ENCODE measurements around the gene FGF14.
"Not testable (repeated sequence)": the region's sequence is repeated elsewhere in the genome, so short reads cannot be mapped to it uniquely, and the experiment has no call there.

The FGF14 gene

GRCh38 chr13:102100234-102100633 is 301.6 kb downstream of the FGF14 start:
- no peak overlapping the region for H3K27ac ChIP-seq
- TF ChIP-seq CTCF (conservative IDR thresholded peaks at IDR 0.05) (no peak), ZFX (IDR thresholded peaks at IDR 0.05) (no peak)

GRCh38 chr13:102097708-102098107 is 304.1 kb downstream of the FGF14 start:
- TF ChIP-seq ZFX (IDR thresholded peaks at IDR 0.05): no peak
- no peak overlapping the region for H3K27ac ChIP-seq

GRCh38 chr13:102093288-102093687 is 308.6 kb downstream of the FGF14 start:
- not testable (repeated sequence) for H3K27ac ChIP-seq

GRCh38 chr13:102091231-102091630 is 310.6 kb downstream of the FGF14 start:
- no peak for TF ChIP-seq ZFX (IDR thresholded peaks at IDR 0.05)
- TF ChIP-seq CTCF (conservative IDR thresholded peaks at IDR 0.05): peak; percentile 15; the same call in 1 of the 2 replicates
- H3K27ac ChIP-seq: no peak overlapping the region

- H3K27ac ChIP-seq: no peak overlapping the region
- no peak for TF ChIP-seq ZFX (IDR thresholded peaks at IDR 0.05)
- no peak for TF ChIP-seq CTCF (conservative IDR thresholded peaks at IDR 0.05)
These were observed 311.3 kb downstream of the FGF14 start for GRCh38 chr13:102090532-102090931.

- TF ChIP-seq ZFX (IDR thresholded peaks at IDR 0.05) (no peak), CTCF (conservative IDR thresholded peaks at IDR 0.05) (no peak)
- no peak overlapping the region for H3K27ac ChIP-seq
These were observed 312.1 kb downstream of the FGF14 start for GRCh38 chr13:102089722-102090121.

GRCh38 chr13:102089177-102089576 is 312.7 kb downstream of the FGF14 start:
- no peak for TF ChIP-seq ZFX (IDR thresholded peaks at IDR 0.05)
- peak; percentile 17; the same call in 1 of the 2 replicates for TF ChIP-seq CTCF (conservative IDR thresholded peaks at IDR 0.05)
- H3K27ac ChIP-seq: no peak overlapping the region

GRCh38 chr13:102073251-102073650 is 328.6 kb downstream of the FGF14 start:
- no peak overlapping the region for H3K27ac ChIP-seq
- TF ChIP-seq ZFX (IDR thresholded peaks at IDR 0.05): no peak
- TF ChIP-seq CTCF (conservative IDR thresholded peaks at IDR 0.05): no peak

GRCh38 chr13:102071711-102072110 is 330.1 kb downstream of the FGF14 start:
- TF ChIP-seq CTCF (conservative IDR thresholded peaks at IDR 0.05) (no peak), ZFX (IDR thresholded peaks at IDR 0.05) (no peak)
- no peak overlapping the region for H3K27ac ChIP-seq

GRCh38 chr13:102068323-102068722 is 333.5 kb downstream of the FGF14 start:
- not testable (repeated sequence) for H3K27ac ChIP-seq

Data from C4-2B (cell line).